Sigmoid colon (tissue), 4 donors: ENCODE measurements around the gene COL4A1.

Source experiments
- CTCF ChIP-seq, 4 experiments: fragments of 450-650 bp in 3 of 4; fragments of 200-600 bp in 1 of 4; IDR thresholded peaks; one replicate each; pipeline ENCODE4 v1.5.1; 2016 to 2019; ENCODE audit warnings: antibody characterized with exemption in 4 of 4, mild to moderate bottlenecking in 3 of 4, moderate library complexity in 2 of 4
- EP300 ChIP-seq, 4 donors: sonication (generic); formaldehyde crosslinking; IDR thresholded peaks; one replicate each; pipeline ENCODE4 v1.6.1; 2017; ENCODE audit warnings: antibody characterized with exemption in 4 of 4
- POLR2A ChIP-seq, 2 donors: fragments of 450-650 bp; IDR thresholded peaks; one replicate each; pipeline ENCODE4 v1.6.1; 2016; ENCODE audit warnings: antibody characterized with exemption in 2 of 2, mild to moderate bottlenecking in 2 of 2, moderate library complexity in 2 of 2
- POLR2AphosphoS5 ChIP-seq, 4 donors: sonication (generic); formaldehyde crosslinking; IDR thresholded peaks; one replicate each; pipeline ENCODE4 v1.6.1; 2017; ENCODE audit warnings: antibody characterized with exemption in 4 of 4

GRCh38 chr13:110137680-110138009, 169.3 kb downstream of the COL4A1 start:
- TF ChIP-seq CTCF (IDR thresholded peaks at IDR 0.05) (peak in 1 of 4 experiments; percentile 22), POLR2AphosphoS5 (IDR thresholded peaks at IDR 0.05) (no peak), POLR2A (IDR thresholded peaks at IDR 0.05) (no peak), EP300 (IDR thresholded peaks at IDR 0.05) (no peak)
